ENCODE results near the gene NDUFS8. TPM values are rescaled to one million over a fixed set of nuclear protein-coding genes. Genes with fewer than 3 reads are reported as not detected.
"Not testable (repeated sequence)": the region's sequence is repeated elsewhere in the genome, so short reads cannot be mapped to it uniquely, and the experiment has no call there.

Gene NDUFS8
- total RNA-seq, 1 experiment from 2014 or later, result 334 TPM

DNA sequence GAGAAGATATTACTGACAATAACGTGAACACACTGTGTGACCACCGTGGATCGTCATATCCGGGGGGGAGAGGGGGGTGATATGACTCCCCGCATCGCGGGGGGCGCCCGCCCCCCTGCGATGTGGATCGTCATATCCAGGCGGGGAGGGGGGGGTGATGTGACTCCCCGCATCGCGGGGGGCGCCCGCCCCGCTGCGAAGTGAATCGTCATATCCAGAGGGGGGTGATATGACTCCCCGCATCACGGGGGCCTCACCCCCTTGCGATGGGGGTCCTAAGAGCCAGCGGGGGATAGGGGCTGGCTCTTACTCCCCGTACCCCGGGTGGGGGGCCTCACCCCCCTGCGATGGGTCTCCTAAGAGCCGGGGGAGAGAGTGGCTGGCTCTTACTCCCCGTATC is 46.5 kb upstream of the NDUFS8 start:
- Histone ChIP-seq H3K9me3 (no peaks in the 10 kb centered on the region), H3K4me3 (ENCODE audit: low read depth, low read length) (no peak overlapping the region), H3K27me3 (replicated peaks; ENCODE audit: control insufficient read depth, insufficient read depth, low read length) (no peaks in the 10 kb centered on the region), H3K4me1 (peaks cover 3% of the 10 kb centered on the region), H3K36me3 (ENCODE audit: control insufficient read depth, insufficient read depth, low read length) (no peaks in the 10 kb centered on the region)
- intact Hi-C loops (cut with micrococcal nuclease; ENCODE audit: unreplicated experiment), result no loop called here
- BruUV-seq (replicated peaks), result no TSS peak
- Mint-ChIP-seq H3K9me3 (ENCODE audit: unreplicated experiment) (no peaks in the 10 kb centered on the region), H3K27ac (ENCODE audit: unreplicated experiment) (no peak overlapping the region), H3K27me3 (ENCODE audit: insufficient read depth, unreplicated experiment) (no peaks in the 10 kb centered on the region), H3K36me3 (ENCODE audit: insufficient read depth, unreplicated experiment) (peaks cover 4% of the 10 kb centered on the region), H3K4me3 (ENCODE audit: unreplicated experiment) (no peak overlapping the region), H3K4me1 (ENCODE audit: low read depth, unreplicated experiment) (peaks cover 15% of the 10 kb centered on the region)
- TF ChIP-seq CTCF (IDR thresholded peaks at IDR 0.05; ENCODE audit: insufficient read depth in 1 of 2, low read depth in 1 of 2, low read length in 1 of 2, severe bottlenecking in 1 of 2, unreplicated experiment in 1 of 2), result no peak
- POLR2A ChIA-PET, result no interaction called here
- CTCF ChIA-PET, result no interaction called here
- no peak for DNase-seq

- CTCF ChIA-PET; POLR2A ChIA-PET; H3K4me3 Mint-ChIP-seq (ENCODE audit: unreplicated experiment); intact Hi-C loops (cut with micrococcal nuclease; ENCODE audit: unreplicated experiment); H3K4me1 ChIP-seq; H3K4me1 Mint-ChIP-seq (ENCODE audit: low read depth, unreplicated experiment); H3K27me3 Mint-ChIP-seq (ENCODE audit: insufficient read depth, unreplicated experiment); H3K36me3 ChIP-seq (ENCODE audit: control insufficient read depth, insufficient read depth, low read length); H3K9me3 ChIP-seq; H3K36me3 Mint-ChIP-seq (ENCODE audit: insufficient read depth, unreplicated experiment); H3K27me3 ChIP-seq (replicated peaks; ENCODE audit: control insufficient read depth, insufficient read depth, low read length); H3K27ac Mint-ChIP-seq (ENCODE audit: unreplicated experiment); H3K9me3 Mint-ChIP-seq (ENCODE audit: unreplicated experiment); H3K4me3 ChIP-seq (ENCODE audit: low read depth, low read length); BruUV-seq (replicated peaks); DNase-seq: not testable (repeated sequence)
Observed at GRCh38 chr11:67985302-67985701, 45.2 kb upstream of the NDUFS8 start.

DNA sequence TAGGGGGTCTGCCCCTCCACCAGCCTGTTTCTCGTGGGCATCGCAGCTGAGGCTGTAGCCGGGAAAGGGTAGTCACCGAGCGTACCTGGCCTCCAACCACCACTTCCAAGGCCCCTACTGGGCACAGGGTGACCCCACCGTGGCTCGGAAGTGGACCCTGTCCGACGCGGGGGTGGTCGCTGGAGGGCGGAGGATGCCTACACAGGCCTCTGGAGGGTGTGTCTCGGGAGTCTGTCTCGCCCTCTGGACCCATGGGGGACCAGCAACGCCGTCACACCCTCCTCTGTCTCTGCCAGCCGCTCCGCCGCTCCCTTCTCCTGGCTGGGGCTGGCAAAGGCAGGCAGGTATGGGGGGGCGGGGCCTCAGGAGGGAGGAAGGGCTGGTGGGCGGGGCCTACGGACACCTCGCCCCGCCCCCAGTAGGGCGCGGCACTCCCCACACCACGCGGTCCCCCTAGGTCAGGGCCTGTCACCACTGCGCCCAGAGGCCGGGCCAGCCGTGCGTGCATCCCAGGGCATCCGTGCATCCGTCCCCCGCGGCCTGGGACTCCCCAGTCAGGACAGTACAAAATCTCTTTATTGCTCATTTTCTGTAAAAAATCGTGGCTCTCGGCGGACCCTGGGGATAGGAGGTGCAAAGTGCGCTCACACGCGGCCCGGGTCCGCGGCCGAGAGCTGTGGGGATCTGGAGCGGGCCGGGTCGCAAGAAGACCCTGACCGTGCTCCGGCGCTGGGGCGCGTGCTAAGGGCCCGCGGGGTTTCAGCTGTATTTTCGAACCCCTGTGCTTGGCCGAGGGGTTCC is 39.7 kb upstream of the NDUFS8 start:
- DNase-seq; H3K36me3 Mint-ChIP-seq (ENCODE audit: insufficient read depth, unreplicated experiment); CTCF ChIA-PET; H3K4me3 Mint-ChIP-seq (ENCODE audit: unreplicated experiment); H3K4me1 Mint-ChIP-seq (ENCODE audit: low read depth, unreplicated experiment); H3K9me3 ChIP-seq; H3K4me3 ChIP-seq (ENCODE audit: low read depth, low read length); H3K27me3 ChIP-seq (replicated peaks; ENCODE audit: control insufficient read depth, insufficient read depth, low read length); H3K9me3 Mint-ChIP-seq (ENCODE audit: unreplicated experiment); H3K4me1 ChIP-seq; H3K27ac Mint-ChIP-seq (ENCODE audit: unreplicated experiment); intact Hi-C loops (cut with micrococcal nuclease; ENCODE audit: unreplicated experiment); BruUV-seq (replicated peaks); POLR2A ChIA-PET; H3K27me3 Mint-ChIP-seq (ENCODE audit: insufficient read depth, unreplicated experiment); H3K36me3 ChIP-seq (ENCODE audit: control insufficient read depth, insufficient read depth, low read length): not testable (repeated sequence)

- not testable (repeated sequence) for H3K27me3 Mint-ChIP-seq (ENCODE audit: insufficient read depth, unreplicated experiment); H3K4me3 Mint-ChIP-seq (ENCODE audit: unreplicated experiment)
Observed at GRCh38 chr11:67991347-67992121, 38.9 kb upstream of the NDUFS8 start.

More at GRCh38 chr11:67991347-67992121, 38.9 kb upstream of the NDUFS8 start:
- CTCF ChIA-PET; BruUV-seq (replicated peaks); H3K4me3 ChIP-seq (ENCODE audit: low read depth, low read length); H3K36me3 Mint-ChIP-seq (ENCODE audit: insufficient read depth, unreplicated experiment); H3K27ac Mint-ChIP-seq (ENCODE audit: unreplicated experiment); intact Hi-C loops (cut with micrococcal nuclease; ENCODE audit: unreplicated experiment); H3K4me1 Mint-ChIP-seq (ENCODE audit: low read depth, unreplicated experiment); H3K4me1 ChIP-seq; H3K36me3 ChIP-seq (ENCODE audit: control insufficient read depth, insufficient read depth, low read length); DNase-seq; H3K27me3 ChIP-seq (replicated peaks; ENCODE audit: control insufficient read depth, insufficient read depth, low read length); POLR2A ChIA-PET; H3K9me3 ChIP-seq; H3K9me3 Mint-ChIP-seq (ENCODE audit: unreplicated experiment): not testable (repeated sequence)

Measured in Caco-2 (cell line).